BLaER1 (cell line): Measurements from ENCODE around the gene RASGRP2.

ENCODE experiments used
- H3K27ac ChIP-seq: shearing (Covaris generic); formaldehyde crosslinking; 2 replicates; pipeline ENCODE4 v1.8.1; 2022
- H3K27me3 ChIP-seq: shearing (Covaris generic); formaldehyde crosslinking; 2 replicates; pipeline ENCODE4 v1.8.1; 2022
- H3K36me3 ChIP-seq: shearing (Covaris generic); formaldehyde crosslinking; 2 replicates; pipeline ENCODE4 v1.8.1; 2022
- H3K4me1 ChIP-seq: shearing (Covaris generic); formaldehyde crosslinking; 2 replicates; pipeline ENCODE4 v1.8.1; 2022
- H3K4me2 ChIP-seq: shearing (Covaris generic); formaldehyde crosslinking; 2 replicates; pipeline ENCODE4 v1.8.1; 2022
- H3K4me3 ChIP-seq: shearing (Covaris generic); formaldehyde crosslinking; 2 replicates; pipeline ENCODE4 v1.8.1; 2022
- H3K9ac ChIP-seq: shearing (Covaris generic); formaldehyde crosslinking; 2 replicates; pipeline ENCODE4 v1.8.1; 2022
- H3K9me3 ChIP-seq: shearing (Covaris generic); formaldehyde crosslinking; 2 replicates; pipeline ENCODE4 v1.8.1; 2022
- H4K20me1 ChIP-seq: shearing (Covaris generic); formaldehyde crosslinking; 2 replicates; pipeline ENCODE4 v1.8.1; 2022
- Cebpa-rat ChIP-seq: shearing (Covaris generic); IDR thresholded peaks from 2 replicates; pipeline ENCODE4 v1.8.1; 2022

The RASGRP2 gene

DNA sequence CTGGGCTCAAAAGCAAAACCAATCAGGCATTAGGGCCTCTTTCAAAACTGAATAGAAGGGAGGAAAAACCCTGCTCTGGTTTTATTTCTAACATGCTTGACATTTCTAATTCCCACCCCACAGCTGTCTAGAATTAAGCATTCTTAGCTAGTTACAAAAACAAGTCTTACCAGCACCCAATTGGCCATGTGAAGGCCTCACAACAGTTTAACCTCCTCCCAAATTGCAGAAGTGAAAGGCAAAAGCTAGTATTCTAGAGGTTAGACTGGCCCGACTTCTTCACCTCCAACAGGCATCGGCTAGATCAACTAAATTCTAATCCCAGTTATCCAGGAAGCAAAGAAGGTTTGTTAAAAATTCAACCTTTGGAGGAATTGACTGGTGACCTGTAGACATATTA, 27.9 kb upstream of the RASGRP2 start:
- no peaks in the 10 kb centered on the region for H3K27me3 ChIP-seq
- H4K20me1 ChIP-seq = peaks cover 100% of the 10 kb centered on the region
- H3K27ac ChIP-seq = peak overlapping the region; percentile 60
- peak overlapping the region; percentile 100 for H3K4me2 ChIP-seq
- H3K9ac ChIP-seq = peak overlapping the region; percentile 61; the same call in 1 of the 2 replicates
- H3K4me1 ChIP-seq = peaks cover 100% of the 10 kb centered on the region
- H3K4me3 ChIP-seq = peak overlapping the region; percentile 43; the same call in 1 of the 2 replicates
- H3K36me3 ChIP-seq = peaks cover 100% of the 10 kb centered on the region
- H3K9me3 ChIP-seq = no peaks in the 10 kb centered on the region
- TF ChIP-seq Cebpa-rat = no peak

DNA sequence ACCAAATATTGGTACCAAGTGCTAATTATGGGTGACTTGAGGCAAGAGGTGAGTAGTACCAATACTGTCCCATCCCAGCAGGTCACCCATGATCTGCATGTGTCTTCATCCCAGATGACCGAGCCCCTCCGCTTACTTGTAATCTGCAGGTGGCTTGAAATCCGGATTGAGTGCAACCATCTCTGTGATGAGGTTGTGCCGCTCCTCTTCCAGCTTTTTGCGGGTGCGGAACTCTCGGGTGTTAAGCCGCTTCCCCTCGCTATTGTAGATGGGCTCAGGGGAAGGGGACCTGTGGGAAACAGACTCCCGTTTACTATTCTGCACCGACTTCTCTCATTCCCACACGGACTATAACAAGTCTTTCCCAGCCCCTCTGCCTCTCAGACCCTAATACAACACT, 26.2 kb upstream of the RASGRP2 start:
- no peak for TF ChIP-seq Cebpa-rat
- H3K4me2 ChIP-seq = no peak overlapping the region
- H3K27ac ChIP-seq = no peak overlapping the region
- H4K20me1 ChIP-seq = peaks cover 100% of the 10 kb centered on the region
- no peak overlapping the region for H3K9ac ChIP-seq
- no peaks in the 10 kb centered on the region for H3K9me3 ChIP-seq
- H3K36me3 ChIP-seq = peaks cover 99% of the 10 kb centered on the region
- peaks cover 98% of the 10 kb centered on the region for H3K4me1 ChIP-seq
- no peaks in the 10 kb centered on the region for H3K27me3 ChIP-seq
- no peak overlapping the region for H3K4me3 ChIP-seq

GRCh38 chr11:64769283-64769682, 25.3 kb upstream of the RASGRP2 start:
- Histone ChIP-seq H3K36me3 (peaks cover 99% of the 10 kb centered on the region), H3K4me1 (peaks cover 98% of the 10 kb centered on the region), H4K20me1 (peaks cover 100% of the 10 kb centered on the region), H3K4me2 (peak overlapping the region; percentile 40; the same call in 1 of the 2 replicates), H3K27me3 (no peaks in the 10 kb centered on the region), H3K9ac (peak overlapping the region; percentile 39; the same call in 1 of the 2 replicates), H3K9me3 (no peaks in the 10 kb centered on the region), H3K27ac (0 out of 2 replicates have a peak overlapping the region, but pooled peaks have one; percentile 23), H3K4me3 (no peak overlapping the region)
- no peak for TF ChIP-seq Cebpa-rat

- H3K4me2 ChIP-seq = peak overlapping the region; percentile 40
- H3K27me3 ChIP-seq = no peaks in the 10 kb centered on the region
- peaks cover 98% of the 10 kb centered on the region for H3K4me1 ChIP-seq
- H3K9me3 ChIP-seq = no peaks in the 10 kb centered on the region
- H3K27ac ChIP-seq = no peak overlapping the region
- no peak overlapping the region for H3K4me3 ChIP-seq
- peaks cover 100% of the 10 kb centered on the region for H4K20me1 ChIP-seq
- H3K9ac ChIP-seq = 0 out of 2 replicates have a peak overlapping the region, but pooled peaks have one; percentile 4
- TF ChIP-seq Cebpa-rat = no peak
- peaks cover 99% of the 10 kb centered on the region for H3K36me3 ChIP-seq
Measured at GRCh38 chr11:64768300-64768694, 24.4 kb upstream of the RASGRP2 start.

GRCh38 chr11:64767344-64768299, 23.7 kb upstream of the RASGRP2 start:
- Histone ChIP-seq H3K36me3 (peaks cover 99% of the 10 kb centered on the region), H3K27ac (peak overlapping the region; percentile 59; the same call in 1 of the 2 replicates)

DNA sequence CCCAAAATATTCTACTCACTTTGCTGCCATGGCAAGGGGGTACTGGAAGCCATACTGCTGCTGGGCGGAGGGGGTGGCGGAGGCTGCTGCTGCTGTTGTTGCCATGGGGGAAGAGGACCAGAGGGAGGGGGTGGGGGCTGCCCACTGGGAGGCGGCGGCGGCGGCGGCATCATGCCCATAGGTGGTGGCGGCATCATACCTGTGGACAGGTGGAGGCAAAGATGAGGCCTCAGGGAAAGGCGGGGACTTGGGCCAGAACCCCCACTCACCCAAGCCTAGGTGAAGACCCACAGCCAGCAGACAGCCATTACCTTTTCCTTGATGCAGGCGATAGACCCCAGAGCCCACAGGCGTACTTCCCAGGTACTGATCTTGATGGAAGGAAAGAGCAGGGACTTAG, 22.9 kb upstream of the RASGRP2 start:
- Histone ChIP-seq H3K27me3 (no peaks in the 10 kb centered on the region), H4K20me1 (peaks cover 100% of the 10 kb centered on the region), H3K9ac (peak overlapping the region; percentile 40; the same call in 1 of the 2 replicates), H3K4me2 (peak overlapping the region; percentile 40), H3K4me3 (no peak overlapping the region), H3K9me3 (no peaks in the 10 kb centered on the region), H3K4me1 (peaks cover 98% of the 10 kb centered on the region), H3K36me3 (peaks cover 99% of the 10 kb centered on the region), H3K27ac (peak overlapping the region; percentile 59; the same call in 1 of the 2 replicates)
- no peak for TF ChIP-seq Cebpa-rat

More at GRCh38 chr11:64767344-64768299, 23.7 kb upstream of the RASGRP2 start:
- Histone ChIP-seq H3K4me2 (peak overlapping the region; percentile 40), H3K9me3 (no peaks in the 10 kb centered on the region), H3K4me3 (no peak overlapping the region), H3K4me1 (peaks cover 98% of the 10 kb centered on the region), H3K9ac (peak overlapping the region; percentile 40; the same call in 1 of the 2 replicates), H3K27me3 (no peaks in the 10 kb centered on the region), H4K20me1 (peaks cover 100% of the 10 kb centered on the region)
- no peak for TF ChIP-seq Cebpa-rat

DNA sequence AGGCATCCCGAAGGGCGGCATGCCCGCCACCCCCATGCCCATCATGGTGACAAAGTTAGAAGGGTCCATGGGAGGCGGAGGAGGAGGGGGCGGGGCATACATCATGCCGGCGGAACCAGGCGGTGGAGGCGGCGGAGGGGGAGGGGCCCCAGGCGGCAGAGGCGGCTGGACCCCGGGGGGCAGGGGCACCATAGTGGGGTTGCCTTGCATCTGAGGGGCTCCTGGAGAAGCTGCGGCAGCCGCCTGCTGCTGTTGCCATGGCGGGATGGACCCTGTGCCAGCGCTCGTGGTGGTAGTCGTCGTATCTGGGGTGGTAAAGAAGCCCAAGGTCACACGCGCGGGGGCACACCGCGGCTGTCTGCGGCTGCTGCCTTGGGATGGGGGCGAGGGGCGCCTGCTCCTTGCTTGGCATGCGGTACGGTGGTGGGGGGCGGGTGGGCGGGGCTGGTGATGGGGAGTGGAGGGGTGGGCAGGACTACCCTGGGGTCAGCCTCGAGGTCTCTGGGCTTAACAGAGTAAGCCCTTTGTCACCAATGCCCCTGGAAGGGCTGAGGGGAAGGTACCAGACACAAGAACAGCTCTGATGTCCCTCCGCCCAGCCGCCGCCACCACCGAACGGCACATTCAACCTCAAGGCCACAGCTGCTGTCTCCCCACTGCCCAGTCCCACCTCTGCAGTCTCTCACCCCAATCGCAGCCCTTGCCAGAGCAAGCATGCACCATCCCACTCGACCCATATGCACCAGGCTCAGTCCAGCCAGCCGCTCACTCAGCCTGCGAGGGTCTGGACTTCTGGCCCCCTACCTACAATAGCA, 22.1 kb upstream of the RASGRP2 start:
- Histone ChIP-seq H4K20me1 (peaks cover 100% of the 10 kb centered on the region), H3K36me3 (peaks cover 92% of the 10 kb centered on the region), H3K9me3 (no peaks in the 10 kb centered on the region)

GRCh38 chr11:64765291-64765850, 21.4 kb upstream of the RASGRP2 start:
- no peaks in the 10 kb centered on the region for H3K27me3 ChIP-seq
- peak overlapping the region; percentile 79 for H3K4me2 ChIP-seq
- H4K20me1 ChIP-seq = peaks cover 100% of the 10 kb centered on the region
- no peaks in the 10 kb centered on the region for H3K9me3 ChIP-seq
- no peak overlapping the region; the same call in 1 of the 2 replicates for H3K4me3 ChIP-seq
- H3K27ac ChIP-seq = peak overlapping the region; percentile 78; the same call in 1 of the 2 replicates
- no peak for TF ChIP-seq Cebpa-rat
- H3K36me3 ChIP-seq = peaks cover 85% of the 10 kb centered on the region
- peak overlapping the region; percentile 74 for H3K9ac ChIP-seq
- H3K4me1 ChIP-seq = peaks cover 98% of the 10 kb centered on the region

More for the DNA sequence above, 22.1 kb upstream of the RASGRP2 start:
- Histone ChIP-seq H3K4me2 (peak overlapping the region; percentile 79), H3K27me3 (no peaks in the 10 kb centered on the region), H3K27ac (no peak overlapping the region), H3K4me1 (peaks cover 98% of the 10 kb centered on the region), H3K4me3 (no peak overlapping the region), H3K9ac (no peak overlapping the region)
- TF ChIP-seq Cebpa-rat = no peak

- H3K4me1 ChIP-seq = peaks cover 98% of the 10 kb centered on the region
Measured at GRCh38 chr11:64764753-64765152, 20.8 kb upstream of the RASGRP2 start.

More at GRCh38 chr11:64764753-64765152, 20.8 kb upstream of the RASGRP2 start:
- H3K9ac ChIP-seq = peak overlapping the region; percentile 74
- peak overlapping the region; percentile 79 for H3K4me2 ChIP-seq
- H4K20me1 ChIP-seq = peaks cover 99% of the 10 kb centered on the region
- H3K27me3 ChIP-seq = no peaks in the 10 kb centered on the region
- peak overlapping the region; percentile 78 for H3K27ac ChIP-seq
- no peaks in the 10 kb centered on the region for H3K9me3 ChIP-seq
- H3K4me3 ChIP-seq = no peak overlapping the region; the same call in 1 of the 2 replicates
- peaks cover 79% of the 10 kb centered on the region for H3K36me3 ChIP-seq
- TF ChIP-seq Cebpa-rat = no peak
